Measurements from ENCODE around the gene BAZ1B. TPM values are rescaled to one million over a fixed set of nuclear protein-coding genes. Genes with fewer than 3 reads are reported as not detected.
"Not testable (repeated sequence)": the region's sequence is repeated elsewhere in the genome, so short reads cannot be mapped to it uniquely, and the experiment has no call there.

Gene BAZ1B
- total and polyA plus RNA-seq, 4 donors = 19.9 to 65.0 (median 32.9) TPM

DNA sequence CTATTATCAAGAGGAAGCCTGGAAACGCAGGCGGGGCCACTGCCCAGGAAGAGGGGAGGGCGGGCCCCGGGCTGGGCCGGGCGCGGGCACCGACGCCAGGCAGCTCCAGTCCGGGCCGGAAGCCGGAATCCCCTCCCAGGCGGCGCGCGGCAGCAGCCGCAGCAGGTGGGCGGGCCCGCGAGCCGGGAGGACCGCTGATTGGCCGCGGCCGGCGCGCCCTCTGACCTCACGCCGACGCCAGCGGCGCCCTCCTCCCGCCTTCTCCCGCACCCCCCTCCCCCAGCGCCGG is 35.0 kb upstream of the BAZ1B start:
- H3K9ac ChIP-seq (ENCODE audit: insufficient read depth in 1 of 2, low read length in 2 of 2) = peak overlapping the region in 1 of 2 donors; percentile 45
- no peaks in the 10 kb centered on the region for H3K27me3 ChIP-seq (ENCODE audit: control insufficient read depth in 3 of 3, insufficient read depth in 3 of 3, low read length in 2 of 3)
- DNase-seq = peak; percentile 91 to 96 (median 94)
- H3K4me1 ChIP-seq (ENCODE audit: control insufficient read depth in 5 of 5, insufficient read depth in 5 of 5, low read length in 5 of 5) = peaks cover 4 to 9% (median 7%) of the 10 kb centered on the region in 5 donors
- WGBS, 2 donors = 0% methylated on average over 13 to 36 of the region's 36 CpGs
- peak overlapping the region; percentile 82 for H3K4me3 ChIP-seq
- peak overlapping the region; percentile 99 for H3K27ac ChIP-seq (ENCODE audit: low read depth in 1 of 2, low read length in 1 of 2)
- peaks cover 0 to 13% (median 1%) of the 10 kb centered on the region in 4 donors for H3K36me3 ChIP-seq (ENCODE audit: control insufficient read depth in 4 of 4, insufficient read depth in 4 of 4, low read length in 4 of 4)
- ATAC-seq (ENCODE audit: insufficient read depth, low FRiP score) = peak; percentile 96
- TF ChIP-seq, protein P1, sequence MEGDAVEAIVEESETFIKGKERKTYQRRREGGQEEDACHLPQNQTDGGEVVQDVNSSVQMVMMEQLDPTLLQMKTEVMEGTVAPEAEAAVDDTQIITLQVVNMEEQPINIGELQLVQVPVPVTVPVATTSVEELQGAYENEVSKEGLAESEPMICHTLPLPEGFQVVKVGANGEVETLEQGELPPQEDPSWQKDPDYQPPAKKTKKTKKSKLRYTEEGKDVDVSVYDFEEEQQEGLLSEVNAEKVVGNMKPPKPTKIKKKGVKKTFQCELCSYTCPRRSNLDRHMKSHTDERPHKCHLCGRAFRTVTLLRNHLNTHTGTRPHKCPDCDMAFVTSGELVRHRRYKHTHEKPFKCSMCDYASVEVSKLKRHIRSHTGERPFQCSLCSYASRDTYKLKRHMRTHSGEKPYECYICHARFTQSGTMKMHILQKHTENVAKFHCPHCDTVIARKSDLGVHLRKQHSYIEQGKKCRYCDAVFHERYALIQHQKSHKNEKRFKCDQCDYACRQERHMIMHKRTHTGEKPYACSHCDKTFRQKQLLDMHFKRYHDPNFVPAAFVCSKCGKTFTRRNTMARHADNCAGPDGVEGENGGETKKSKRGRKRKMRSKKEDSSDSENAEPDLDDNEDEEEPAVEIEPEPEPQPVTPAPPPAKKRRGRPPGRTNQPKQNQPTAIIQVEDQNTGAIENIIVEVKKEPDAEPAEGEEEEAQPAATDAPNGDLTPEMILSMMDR (IDR thresholded peaks at IDR 0.05; ENCODE audit: control extremely low read depth, extremely low read depth) = no peak
- H3K9me3 ChIP-seq (ENCODE audit: control insufficient read depth in 4 of 4, insufficient read depth in 3 of 4, low read length in 3 of 4) = no peaks in the 10 kb centered on the region

DNA sequence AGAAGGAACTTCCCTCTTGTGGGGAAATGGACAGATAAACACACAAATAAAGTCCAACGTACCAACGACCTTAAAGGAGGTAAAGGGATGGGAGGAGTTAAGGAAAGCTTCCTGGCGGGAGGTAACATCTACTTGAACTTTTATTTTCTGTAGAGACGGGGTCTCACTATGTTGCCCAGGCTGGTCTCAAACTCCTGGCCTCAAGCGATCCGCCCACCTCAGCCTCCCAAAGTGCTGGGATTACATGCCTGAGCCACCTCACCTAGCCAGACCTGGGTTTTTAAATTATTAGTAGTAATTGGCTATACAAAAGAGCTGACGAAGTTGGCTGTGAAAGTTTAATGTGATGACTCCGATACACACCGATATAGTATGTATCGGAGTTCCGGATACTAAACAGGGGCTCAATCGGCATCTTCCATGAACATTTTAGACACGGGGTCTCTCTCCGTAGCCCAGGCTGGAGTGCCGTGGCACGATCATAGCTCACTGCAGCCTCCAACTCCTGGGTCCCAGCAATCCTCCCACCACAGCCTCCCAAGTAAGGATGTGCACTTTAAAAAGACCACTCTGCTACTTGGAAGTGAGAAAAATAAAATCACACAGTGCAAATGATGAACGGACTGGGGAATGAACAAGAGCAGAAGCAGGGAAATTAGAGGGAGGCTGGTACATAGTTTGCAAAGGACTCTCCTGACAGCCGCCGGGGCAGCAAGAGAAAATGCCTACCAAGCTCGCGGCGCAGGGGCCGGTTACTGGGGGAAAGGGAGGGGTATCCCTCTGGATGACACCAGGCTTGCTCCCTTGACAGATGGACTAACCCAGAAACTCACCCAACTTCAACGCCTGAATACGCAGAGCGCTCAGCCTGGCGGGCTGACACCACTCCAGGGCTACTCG is 34.4 kb upstream of the BAZ1B start:
- Histone ChIP-seq H3K27ac (ENCODE audit: low read depth in 1 of 2, low read length in 1 of 2) (peak overlapping the region; percentile 38 to 99), H3K27me3 (ENCODE audit: control insufficient read depth in 3 of 3, insufficient read depth in 3 of 3, low read length in 2 of 3) (no peaks in the 10 kb centered on the region), H3K4me3 (peak overlapping the region; percentile 65), H3K9me3 (ENCODE audit: control insufficient read depth in 4 of 4, insufficient read depth in 3 of 4, low read length in 3 of 4) (no peaks in the 10 kb centered on the region), H3K9ac (ENCODE audit: insufficient read depth in 1 of 2, low read length in 2 of 2) (peak overlapping the region; percentile 45 to 63), H3K4me1 (ENCODE audit: control insufficient read depth in 5 of 5, insufficient read depth in 5 of 5, low read length in 5 of 5) (peaks cover 4 to 9% (median 7%) of the 10 kb centered on the region in 5 donors), H3K36me3 (ENCODE audit: control insufficient read depth in 4 of 4, insufficient read depth in 4 of 4, low read length in 4 of 4) (peaks cover 0 to 13% (median 4%) of the 10 kb centered on the region in 4 donors)
- DNase-seq (no peak), ATAC-seq (ENCODE audit: insufficient read depth, low FRiP score) (no peak)
- TF ChIP-seq, protein P1 (IDR thresholded peaks at IDR 0.05; ENCODE audit: control extremely low read depth, extremely low read depth) = no peak
- 16 to 23% methylated on average over 28 of the region's 28 CpGs for WGBS, 2 donors

DNA sequence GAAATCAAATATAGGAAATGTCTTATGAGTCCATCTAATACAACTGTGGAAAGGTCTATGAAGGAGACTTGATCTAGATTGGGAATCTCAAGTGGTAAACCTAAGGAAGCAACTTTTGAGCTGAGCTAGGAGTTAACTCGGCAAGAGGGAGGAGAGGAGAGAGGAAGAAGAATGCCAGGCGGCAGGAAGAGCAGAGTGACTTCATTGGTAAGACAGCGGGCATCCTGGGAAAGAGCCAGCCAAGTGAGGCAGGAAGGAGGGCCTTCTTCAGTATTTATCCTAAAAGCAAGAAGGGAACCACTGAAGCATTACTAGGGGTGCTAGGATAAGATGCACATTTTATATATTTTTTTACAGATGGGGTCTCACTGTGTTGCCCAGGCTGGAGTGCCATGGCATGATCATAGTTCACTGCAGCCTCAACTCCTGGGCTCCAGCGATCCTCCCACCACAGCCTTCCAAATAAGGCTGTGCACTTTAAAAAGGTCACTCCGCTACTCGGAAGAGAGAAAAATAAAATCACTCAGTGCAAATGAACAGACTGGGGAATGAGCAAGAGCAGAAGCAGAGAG is 33.4 kb upstream of the BAZ1B start:
- TF ChIP-seq, protein P1 (IDR thresholded peaks at IDR 0.05; ENCODE audit: control extremely low read depth, extremely low read depth) = no peak
- no peak for ATAC-seq (ENCODE audit: insufficient read depth, low FRiP score)
- Histone ChIP-seq H3K36me3 (ENCODE audit: control insufficient read depth in 4 of 4, insufficient read depth in 4 of 4, low read length in 4 of 4) (peaks cover 4 to 16% (median 10%) of the 10 kb centered on the region in 4 donors), H3K27me3 (ENCODE audit: control insufficient read depth in 3 of 3, insufficient read depth in 3 of 3, low read length in 2 of 3) (no peaks in the 10 kb centered on the region), H3K9ac (ENCODE audit: insufficient read depth in 1 of 2, low read length in 2 of 2) (no peak overlapping the region), H3K27ac (ENCODE audit: low read depth in 1 of 2, low read length in 1 of 2) (no peak overlapping the region), H3K9me3 (ENCODE audit: control insufficient read depth in 4 of 4, insufficient read depth in 3 of 4, low read length in 3 of 4) (no peaks in the 10 kb centered on the region), H3K4me3 (no peak overlapping the region), H3K4me1 (ENCODE audit: control insufficient read depth in 5 of 5, insufficient read depth in 5 of 5, low read length in 5 of 5) (peaks cover 4 to 9% (median 7%) of the 10 kb centered on the region in 5 donors)
- 54 to 57% methylated on average over 6 of the region's 6 CpGs for WGBS, 2 donors
- no peak for DNase-seq

DNA sequence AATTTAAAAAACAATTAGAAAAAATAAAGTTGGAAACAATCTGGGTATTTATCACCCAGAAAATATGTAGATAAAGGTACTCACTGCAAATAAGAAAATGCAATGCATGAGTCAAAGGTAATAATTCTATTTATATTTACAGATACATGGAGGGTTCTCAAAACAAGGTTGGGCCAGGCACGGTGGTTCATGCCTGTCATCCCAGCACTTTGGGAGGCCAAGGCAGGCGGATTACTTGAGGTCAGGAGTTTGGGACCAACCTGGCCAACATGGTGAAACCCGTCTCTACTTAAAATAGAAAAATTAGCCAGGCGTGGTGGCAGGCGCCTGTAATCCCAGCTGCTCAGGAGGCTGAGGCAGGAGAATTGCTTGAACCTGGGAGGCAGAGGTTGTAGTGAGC is 28.0 kb upstream of the BAZ1B start:
- not testable (repeated sequence) for H3K27me3 ChIP-seq (ENCODE audit: control insufficient read depth in 3 of 3, insufficient read depth in 3 of 3, low read length in 2 of 3); H3K9ac ChIP-seq (ENCODE audit: insufficient read depth in 1 of 2, low read length in 2 of 2); ATAC-seq (ENCODE audit: insufficient read depth, low FRiP score); H3K4me3 ChIP-seq; H3K9me3 ChIP-seq (ENCODE audit: control insufficient read depth in 4 of 4, insufficient read depth in 3 of 4, low read length in 3 of 4); H3K27ac ChIP-seq (ENCODE audit: low read depth in 1 of 2, low read length in 1 of 2); H3K4me1 ChIP-seq (ENCODE audit: control insufficient read depth in 5 of 5, insufficient read depth in 5 of 5, low read length in 5 of 5); DNase-seq
- 89 to 92% methylated on average over 5 of the region's 5 CpGs for WGBS, 2 donors
- H3K36me3 ChIP-seq (ENCODE audit: control insufficient read depth in 4 of 4, insufficient read depth in 4 of 4, low read length in 4 of 4) = peaks cover 4 to 32% (median 11%) of the 10 kb centered on the region in 4 donors
